ENCODE measurements around the gene ZBTB42.
"Not testable (repeated sequence)": the region's sequence is repeated elsewhere in the genome, so short reads cannot be mapped to it uniquely, and the experiment has no call there.

The ZBTB42 gene

DNA sequence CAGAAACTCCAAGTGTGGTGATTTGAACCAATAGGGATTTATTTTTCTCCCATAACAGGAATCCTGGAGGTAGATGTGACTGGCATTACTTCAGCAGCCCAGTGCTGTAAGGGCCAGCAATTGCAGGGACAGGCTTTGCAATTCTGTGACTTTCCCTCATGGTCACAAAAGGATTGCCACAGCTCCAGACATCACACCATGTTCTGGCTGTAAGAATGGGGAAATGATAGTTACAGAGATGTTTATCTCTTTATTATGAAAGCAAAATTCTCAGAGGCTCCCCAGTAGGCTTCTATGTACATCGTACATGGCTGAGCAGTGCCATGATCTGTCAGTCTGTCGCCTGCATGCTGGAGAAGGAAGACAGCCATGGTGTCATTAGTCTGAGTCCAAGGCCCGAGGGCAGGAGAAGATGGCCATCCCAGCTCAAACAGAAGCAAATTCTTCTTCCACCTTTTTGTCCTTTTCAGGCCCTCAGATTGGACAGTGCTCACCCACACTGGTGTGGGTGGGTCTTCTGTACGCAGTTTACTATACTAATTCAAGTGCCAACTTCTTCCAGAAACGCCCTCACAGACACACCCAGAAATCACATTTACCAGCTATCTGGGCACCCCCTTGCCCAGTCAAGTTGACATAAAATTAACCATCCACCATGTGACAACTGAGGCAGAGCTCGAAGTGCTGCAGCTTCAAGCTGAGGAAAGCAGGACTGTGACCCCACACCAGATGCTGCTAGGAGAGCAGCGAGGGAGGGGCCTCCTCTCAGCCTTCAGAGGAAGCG is 17.2 kb downstream of the ZBTB42 start:
- no peak for DNase-seq

DNA sequence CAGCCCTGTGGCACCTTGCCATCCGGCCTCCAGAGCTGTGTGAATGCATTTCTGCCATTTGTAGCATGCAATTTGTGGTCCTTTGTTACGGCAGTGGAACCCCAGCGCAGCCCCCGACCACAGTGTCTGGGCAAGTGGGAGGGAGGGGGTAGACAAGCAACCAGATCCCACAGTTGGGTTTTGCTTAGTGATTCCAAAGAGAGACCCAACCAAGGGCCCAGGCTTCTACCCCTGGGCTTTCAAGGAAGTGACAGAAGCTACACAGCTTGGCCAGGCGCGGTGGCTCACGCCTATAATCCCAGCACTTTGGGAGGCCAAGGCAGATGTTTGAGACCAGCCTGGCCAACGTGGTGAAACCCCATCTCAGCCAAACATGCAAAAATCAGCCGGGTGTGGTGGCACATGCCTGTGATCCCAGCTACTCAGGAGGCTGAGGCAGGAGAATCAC is 17.8 kb downstream of the ZBTB42 start:
- no peak for DNase-seq

GRCh38 chr14:104819361-104819781 is 18.5 kb downstream of the ZBTB42 start:
- no peak for DNase-seq

DNA sequence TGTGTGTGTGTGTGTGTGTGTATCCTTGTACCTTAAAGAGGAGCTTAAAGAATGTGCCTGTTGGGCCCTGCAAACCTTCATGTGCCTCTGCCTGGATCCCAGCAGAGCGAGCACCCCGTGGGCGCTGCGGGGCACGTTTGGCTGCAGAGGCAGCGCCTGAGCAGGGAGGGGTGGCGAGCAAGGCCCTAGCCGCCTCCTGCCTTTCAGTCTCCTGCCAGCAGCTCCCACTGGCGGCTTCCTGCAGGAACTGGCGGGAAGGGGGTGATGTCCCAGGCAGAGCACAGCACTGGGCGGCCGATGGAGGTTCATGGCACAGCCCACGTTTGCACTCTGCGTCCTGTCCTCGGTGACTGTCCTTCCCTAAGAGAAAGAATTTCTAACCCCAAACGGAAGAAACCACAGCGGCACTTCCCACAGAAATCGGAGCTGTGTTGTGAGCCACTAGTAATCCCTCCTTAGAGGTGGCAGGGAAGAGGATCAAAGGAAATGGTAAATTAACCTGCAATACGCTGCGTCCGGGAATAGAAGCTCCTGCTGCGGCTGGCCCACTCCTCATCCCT is 19.8 kb downstream of the ZBTB42 start:
- peak in 1 of 2 experiments; percentile 39 for DNase-seq

DNA sequence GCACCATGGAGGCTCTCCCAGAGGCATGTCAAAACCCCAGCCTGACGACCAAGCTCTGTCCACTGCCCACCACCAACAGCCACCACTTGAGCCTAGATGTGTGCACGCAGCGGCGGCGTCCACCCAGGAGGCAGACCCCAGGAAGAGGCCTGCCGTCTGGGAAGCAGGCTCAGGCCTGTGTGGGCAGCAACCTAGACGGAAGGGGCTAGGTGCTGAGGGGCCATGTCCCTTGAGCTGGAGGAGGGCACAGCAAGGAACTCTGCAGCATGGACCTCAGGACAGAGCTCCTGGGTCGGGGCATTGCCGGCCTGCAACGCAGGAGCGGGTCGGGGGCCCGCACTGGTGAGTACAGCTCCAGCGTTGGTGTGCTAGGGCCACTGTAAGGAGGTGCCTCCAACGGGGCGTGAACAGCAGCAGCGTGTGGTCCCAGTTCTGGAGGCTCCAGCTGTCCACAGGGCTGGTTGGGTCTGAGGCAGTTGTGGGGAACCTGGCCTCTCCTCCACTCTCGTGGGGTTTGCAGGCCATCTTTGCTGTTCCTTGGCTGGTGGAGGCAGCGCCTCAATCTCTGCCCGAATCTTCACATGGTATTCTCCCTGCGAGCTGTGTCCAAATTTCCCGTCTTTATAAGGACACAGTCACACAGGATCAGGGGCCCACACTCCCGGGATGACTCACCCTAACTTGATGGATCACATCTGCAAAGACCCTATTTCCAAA is 20.5 kb downstream of the ZBTB42 start:
- no peak for DNase-seq

DNA sequence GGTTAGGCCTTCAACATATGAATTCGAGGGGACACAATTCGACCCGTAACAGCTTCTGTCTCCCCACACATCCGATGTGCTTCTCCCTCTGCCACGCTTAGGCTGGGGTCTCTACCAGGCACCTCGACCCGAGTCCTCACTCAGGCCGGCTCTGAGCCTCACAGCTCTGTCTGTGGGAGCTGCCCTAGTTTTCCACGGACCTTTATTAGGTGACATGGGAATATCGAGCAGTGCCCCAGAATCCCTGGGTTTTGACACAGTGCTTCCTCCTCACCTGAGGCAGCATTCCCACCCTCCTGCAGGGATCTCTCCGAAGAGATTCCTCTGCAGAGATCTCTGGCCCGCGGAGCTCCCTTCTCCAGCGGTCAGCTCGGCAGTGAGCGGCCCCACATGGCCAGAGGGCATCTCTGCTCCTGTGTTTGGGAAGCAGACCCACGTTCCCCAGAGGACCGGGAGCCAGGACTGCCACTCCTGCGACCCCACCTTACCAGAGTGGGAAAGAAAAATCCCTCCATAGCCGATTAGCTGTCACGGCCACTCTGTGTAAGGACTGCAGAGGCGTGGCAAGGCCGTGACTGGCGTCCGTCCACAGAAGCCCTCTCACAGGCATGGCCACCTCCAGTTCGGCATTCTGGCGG is 21.2 kb downstream of the ZBTB42 start:
- no peak for DNase-seq

DNA sequence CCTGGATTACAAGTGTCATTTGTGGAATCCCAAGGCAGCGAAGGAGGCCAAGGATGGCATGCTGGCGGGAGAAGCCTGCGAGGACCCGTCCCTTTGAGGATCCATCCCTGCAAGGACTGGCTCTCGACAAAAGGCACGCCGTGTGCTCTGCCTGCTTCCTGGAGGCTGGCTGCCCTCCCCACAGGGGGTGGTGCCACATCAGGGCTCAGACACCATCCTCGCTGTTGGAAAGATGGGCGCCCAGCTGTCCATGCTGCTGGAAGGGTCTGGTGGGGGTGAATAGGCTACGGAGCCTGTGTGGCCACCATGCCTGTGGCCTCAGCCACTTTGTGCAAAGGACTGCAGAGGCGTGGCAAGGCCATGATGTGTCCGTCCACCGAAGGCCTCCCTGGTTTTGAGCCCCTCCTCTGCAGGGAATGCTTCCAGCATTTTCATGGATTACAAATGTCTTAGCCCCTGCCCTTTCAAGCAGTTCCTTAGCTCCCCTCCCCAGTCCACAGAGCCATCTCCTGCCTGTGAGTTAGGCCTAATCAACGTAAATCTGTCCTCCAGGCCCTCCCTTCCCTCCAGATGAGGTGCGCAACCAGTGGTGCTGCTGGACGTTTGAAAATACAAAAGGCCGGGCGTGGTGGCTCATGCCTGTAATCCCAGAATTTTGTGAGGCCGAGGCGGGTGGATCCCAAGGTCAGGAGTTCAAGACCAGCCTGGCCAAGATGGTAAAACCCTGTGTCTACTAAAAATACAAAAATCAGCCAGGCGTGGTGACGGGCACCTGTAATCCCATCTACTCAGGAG is 22.1 kb downstream of the ZBTB42 start:
- no peak for DNase-seq

- DNase-seq: no peak
These were observed 23.6 kb downstream of the ZBTB42 start for GRCh38 chr14:104824353-104824997.

- peak; percentile 61 to 80 for DNase-seq
These were observed 25.4 kb downstream of the ZBTB42 start for GRCh38 chr14:104826189-104826860.

DNA sequence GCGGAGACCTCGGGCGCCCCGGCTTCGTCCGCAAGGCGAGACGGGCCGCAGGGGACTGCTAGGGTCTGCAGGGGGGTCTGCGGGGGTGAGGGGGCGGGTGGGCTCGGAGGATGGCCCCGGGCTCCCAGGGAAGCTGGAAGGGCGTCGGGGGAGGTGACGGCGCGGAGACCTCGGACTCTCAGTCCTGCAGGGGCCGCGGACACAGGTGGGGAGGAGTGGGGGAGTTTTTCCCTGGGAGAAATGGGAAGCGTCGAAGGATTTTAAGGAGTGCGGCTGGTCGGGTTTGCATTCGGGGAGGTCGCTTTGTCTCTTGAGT is 25.9 kb downstream of the ZBTB42 start:
- DNase-seq: no peak

- DNase-seq: peak in 1 of 2 experiments; percentile 27
These were observed 26.5 kb downstream of the ZBTB42 start for GRCh38 chr14:104827177-104828055.

DNA sequence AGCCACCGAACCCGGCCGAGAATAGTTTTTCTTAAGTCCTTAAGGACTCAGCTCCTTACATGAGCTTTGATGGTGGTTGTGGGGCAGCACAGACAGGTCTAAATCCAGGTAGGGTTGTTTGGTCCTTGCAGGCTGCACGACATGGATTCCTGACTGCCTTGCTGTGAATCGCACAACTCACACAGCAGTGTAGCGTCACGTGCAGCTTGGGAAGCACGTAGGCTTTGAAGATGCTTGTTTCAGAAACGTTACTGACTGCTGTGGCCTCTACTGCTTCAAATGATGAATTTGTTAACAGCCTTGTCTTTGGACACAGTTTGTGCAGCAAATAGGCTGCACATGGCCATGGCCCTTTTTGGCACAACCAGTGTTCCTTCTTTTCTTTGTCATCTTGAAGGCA is 29.9 kb downstream of the ZBTB42 start:
- no peak for DNase-seq

GRCh38 chr14:104836171-104836935 is 35.5 kb downstream of the ZBTB42 start:
- DNase-seq: not testable (repeated sequence)

- no peak for DNase-seq
These were observed 40.8 kb downstream of the ZBTB42 start for GRCh38 chr14:104841730-104842129.

- DNase-seq: no peak
These were observed 42.1 kb downstream of the ZBTB42 start for GRCh38 chr14:104843006-104843405.

GRCh38 chr14:104843442-104844305 is 42.8 kb downstream of the ZBTB42 start:
- DNase-seq: no peak

DNA sequence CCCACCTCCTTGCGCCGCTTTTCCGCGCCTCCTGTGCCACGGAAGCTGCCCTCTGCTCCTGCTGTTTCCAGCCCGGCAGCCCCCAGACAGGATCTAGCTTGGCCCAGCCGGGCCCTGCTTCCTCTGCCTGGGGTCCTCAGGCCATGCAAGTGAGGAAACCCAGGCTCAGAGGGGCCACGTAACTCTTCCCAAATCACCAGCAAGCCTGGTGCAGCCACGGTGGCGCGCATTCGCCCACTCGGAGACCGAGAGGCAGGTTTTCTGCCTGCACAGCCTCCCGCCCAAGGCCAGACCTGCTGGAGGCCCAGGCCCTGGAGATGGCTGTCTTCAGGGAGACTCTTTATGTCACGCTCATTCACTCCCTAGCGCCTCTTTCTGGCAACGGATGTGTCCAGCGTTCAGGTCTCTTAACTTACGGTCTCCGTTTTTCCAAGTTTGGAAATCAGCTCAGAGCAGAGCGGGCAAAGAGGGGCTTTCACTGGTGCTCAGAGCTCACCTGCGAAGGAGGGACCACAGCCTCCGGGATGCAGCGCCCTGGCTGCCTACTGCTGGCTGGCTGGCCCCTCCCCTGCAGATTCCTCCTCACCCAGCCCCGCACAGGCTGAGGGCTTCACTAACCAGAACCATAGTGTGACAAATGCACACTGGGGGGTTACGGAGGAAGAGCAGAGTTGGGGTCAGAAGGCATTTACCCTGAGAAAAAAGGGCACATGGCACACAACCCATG is 43.6 kb downstream of the ZBTB42 start:
- no peak for DNase-seq

Measured in SW 1271 (cell line).